Measurements from ENCODE around the gene RTP1. TPM values are rescaled to one million over a fixed set of nuclear protein-coding genes. Genes with fewer than 3 reads are reported as not detected.
"Not testable (repeated sequence)": the region's sequence is repeated elsewhere in the genome, so short reads cannot be mapped to it uniquely, and the experiment has no call there.

The RTP1 gene
- total RNA-seq, 1 experiment from 2014 or later, result not detected

DNA sequence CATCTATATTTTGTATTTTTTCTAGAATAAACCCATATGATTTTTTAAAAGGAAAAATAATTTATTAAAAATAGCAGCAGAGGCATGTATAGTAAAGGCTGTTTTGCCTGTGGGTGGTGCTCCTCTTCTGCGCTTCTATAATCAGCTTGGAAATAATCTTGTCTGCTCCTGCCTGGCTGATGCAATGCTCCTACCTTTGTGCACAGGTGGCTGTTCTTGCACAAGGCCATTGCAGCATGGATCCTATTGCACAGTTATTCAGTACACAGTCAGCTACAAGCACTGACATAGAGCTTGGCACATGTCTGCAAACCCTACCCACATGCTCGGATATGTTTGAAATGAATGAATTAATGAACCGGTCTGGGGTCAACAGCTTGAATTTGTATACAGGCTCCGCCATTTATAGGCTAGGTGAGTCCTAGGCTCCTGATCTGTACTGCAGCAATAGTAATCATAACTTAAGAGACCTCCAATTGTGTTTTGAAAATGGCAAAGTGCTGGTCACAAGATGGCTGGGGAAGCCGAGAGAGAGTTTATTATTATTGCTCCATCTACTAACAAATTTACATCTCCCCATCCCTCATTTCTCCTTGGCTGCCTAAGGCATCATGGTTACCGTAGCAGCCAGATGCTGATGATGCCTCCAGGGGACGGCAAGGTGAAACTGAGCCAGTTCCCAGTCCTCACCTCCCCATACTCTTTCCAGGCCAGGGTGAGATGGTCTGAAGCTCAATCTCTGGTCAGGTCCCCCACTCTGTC, 532 bp upstream of the RTP1 start:
- DNase-seq (ENCODE audit: extremely low read depth, low read depth), result no peak

GRCh38 chr3:187198490-187198889, 1.2 kb downstream of the RTP1 start:
- no peak for DNase-seq (ENCODE audit: extremely low read depth, low read depth)

- not testable (repeated sequence) for DNase-seq (ENCODE audit: extremely low read depth, low read depth)
Measured at GRCh38 chr3:187199463-187200050, 2.3 kb downstream of the RTP1 start.

GRCh38 chr3:187205683-187206082, 8.4 kb downstream of the RTP1 start:
- DNase-seq (ENCODE audit: extremely low read depth, low read depth), result no peak

GRCh38 chr3:187207062-187207461, 9.8 kb downstream of the RTP1 start:
- no peak for DNase-seq (ENCODE audit: extremely low read depth, low read depth)

- DNase-seq (ENCODE audit: extremely low read depth, low read depth), result no peak
Measured at GRCh38 chr3:187207624-187208023, 10.3 kb downstream of the RTP1 start.

DNA sequence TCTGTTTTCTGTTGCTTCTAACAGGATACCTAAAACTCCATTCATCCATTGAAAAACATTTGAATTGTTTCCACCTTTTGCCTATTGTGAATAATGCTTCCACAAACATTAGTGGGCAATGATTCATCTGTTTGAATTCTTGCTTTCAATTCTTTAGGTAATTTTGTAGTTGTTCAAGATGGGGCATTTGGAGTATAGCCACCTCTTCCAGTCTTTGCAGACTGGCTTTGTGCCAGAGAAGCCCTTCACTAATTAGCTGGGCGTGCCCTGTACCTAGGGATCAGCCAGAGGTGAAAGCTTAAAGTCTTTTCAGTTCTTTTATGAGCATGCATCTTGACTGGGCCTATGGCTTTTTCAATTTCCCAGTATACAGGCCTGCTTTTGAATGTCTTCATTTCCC, 10.9 kb downstream of the RTP1 start:
- no peak for DNase-seq (ENCODE audit: extremely low read depth, low read depth)

DNA sequence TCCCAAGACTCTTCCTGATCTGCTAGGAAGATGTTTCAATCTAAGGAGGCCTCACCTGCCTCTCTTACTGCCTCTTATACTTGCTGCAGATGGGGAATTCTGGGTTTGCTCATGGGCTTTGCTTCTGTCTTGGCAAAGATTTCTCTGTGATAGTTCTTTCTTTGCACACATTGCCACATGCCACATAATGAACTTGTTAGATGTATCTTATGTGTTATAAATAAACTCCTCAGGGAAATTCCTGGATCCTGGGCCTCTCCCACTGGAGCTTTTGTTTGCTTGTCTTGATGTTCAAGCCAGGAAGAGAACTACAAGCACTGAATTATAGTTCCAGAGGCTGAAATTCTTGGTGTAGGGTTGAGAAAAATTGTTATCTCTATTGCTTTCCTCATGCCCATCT, 12.2 kb downstream of the RTP1 start:
- DNase-seq (ENCODE audit: extremely low read depth, low read depth), result no peak

DNA sequence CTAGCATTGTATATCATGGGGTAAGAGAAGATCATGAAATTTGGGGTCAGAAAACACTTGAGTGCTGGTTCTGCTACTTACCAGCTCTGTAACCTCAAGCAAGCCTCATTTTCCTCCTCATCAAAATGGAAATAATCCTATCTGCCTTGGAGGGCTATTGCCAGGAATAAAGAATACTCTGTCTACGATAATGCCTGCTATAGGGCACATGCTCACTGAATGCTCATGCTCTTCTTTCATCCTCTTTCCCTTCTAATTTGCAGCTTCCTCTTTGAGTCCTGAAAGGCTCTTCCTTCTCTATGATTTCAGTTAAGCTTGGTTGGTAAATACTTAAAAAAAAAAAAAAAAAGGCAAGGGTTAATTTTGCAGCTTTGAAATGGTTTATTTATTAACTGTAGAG, 12.8 kb downstream of the RTP1 start:
- no peak for DNase-seq (ENCODE audit: extremely low read depth, low read depth)

- no peak for DNase-seq (ENCODE audit: extremely low read depth, low read depth)
Measured at GRCh38 chr3:187210545-187211327, 13.4 kb downstream of the RTP1 start.

GRCh38 chr3:187211532-187212195, 14.4 kb downstream of the RTP1 start:
- no peak for DNase-seq (ENCODE audit: extremely low read depth, low read depth)

DNA sequence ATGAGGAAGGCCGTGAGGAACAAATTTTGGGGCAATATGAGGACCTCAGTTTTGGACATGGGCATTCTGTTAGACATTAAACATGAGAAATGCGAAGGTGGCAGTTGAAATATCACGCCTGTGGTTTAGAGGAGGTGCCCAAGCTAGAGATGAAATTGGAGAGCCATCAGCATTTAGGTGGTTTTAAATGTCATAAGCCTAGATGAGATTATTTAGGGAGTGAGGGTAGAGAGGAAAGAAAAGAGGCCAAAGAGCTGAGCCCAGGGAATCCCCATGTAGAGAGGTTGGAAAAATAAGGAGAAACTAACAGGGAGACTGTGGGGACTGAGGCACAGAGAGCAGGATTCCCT, 14.9 kb downstream of the RTP1 start:
- no peak for DNase-seq (ENCODE audit: extremely low read depth, low read depth)

- no peak for DNase-seq (ENCODE audit: extremely low read depth, low read depth)
Measured at GRCh38 chr3:187212705-187213104, 15.4 kb downstream of the RTP1 start.

GRCh38 chr3:187213616-187214015, 16.3 kb downstream of the RTP1 start:
- no peak for DNase-seq (ENCODE audit: extremely low read depth, low read depth)

GRCh38 chr3:187215460-187215859, 18.2 kb downstream of the RTP1 start:
- DNase-seq (ENCODE audit: extremely low read depth, low read depth), result no peak

GRCh38 chr3:187222801-187223200, 25.5 kb downstream of the RTP1 start:
- DNase-seq (ENCODE audit: extremely low read depth, low read depth), result no peak

DNA sequence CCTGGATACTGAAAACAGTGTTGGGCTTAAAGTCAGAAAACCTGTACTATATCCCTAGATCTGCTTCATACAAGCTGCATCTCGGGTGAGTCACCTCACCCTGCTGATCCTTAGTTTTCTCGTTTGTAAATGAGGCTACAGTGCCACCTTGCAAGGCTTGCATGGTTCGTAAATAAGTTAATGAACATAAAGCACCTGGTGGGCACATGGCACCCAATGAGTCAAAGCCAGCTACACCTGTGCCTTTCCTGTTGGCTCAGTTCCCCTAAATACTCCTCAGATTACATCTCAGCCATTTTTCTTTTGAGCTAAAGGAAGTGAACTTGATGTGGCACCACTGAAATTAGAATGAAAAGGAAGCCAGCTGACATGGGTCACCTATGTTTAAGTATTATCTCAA, 26.5 kb downstream of the RTP1 start:
- no peak for DNase-seq (ENCODE audit: extremely low read depth, low read depth)

DNA sequence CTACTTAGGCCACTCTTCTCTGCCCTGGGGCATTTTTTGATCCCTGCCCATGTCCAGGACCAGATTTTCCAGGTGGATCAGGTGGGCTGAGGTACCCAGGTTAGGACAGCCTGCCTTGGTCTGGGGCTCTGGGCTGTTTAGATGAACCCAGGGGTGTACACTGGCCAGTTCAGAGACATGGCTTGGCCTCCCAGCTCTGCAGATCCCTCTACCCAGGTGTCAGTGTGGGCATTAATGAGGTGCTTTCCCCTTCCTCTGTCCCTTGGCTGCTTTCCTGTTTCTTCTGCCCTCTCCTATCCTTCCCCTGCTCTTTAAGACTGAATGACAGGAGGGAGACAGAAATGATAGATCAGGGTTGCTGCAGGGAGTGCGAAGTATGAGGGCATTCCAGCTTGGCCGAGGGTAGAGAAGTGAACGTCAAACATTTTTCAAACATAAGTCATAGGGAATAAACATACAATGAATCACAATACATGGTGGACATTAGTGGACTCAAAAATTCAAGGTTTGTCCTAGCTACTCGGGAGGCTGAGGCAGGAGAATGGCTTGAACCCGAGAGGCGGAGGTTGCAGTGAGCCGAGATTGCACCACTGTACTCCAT, 30.5 kb downstream of the RTP1 start:
- DNase-seq (ENCODE audit: extremely low read depth, low read depth), result no peak

DNA sequence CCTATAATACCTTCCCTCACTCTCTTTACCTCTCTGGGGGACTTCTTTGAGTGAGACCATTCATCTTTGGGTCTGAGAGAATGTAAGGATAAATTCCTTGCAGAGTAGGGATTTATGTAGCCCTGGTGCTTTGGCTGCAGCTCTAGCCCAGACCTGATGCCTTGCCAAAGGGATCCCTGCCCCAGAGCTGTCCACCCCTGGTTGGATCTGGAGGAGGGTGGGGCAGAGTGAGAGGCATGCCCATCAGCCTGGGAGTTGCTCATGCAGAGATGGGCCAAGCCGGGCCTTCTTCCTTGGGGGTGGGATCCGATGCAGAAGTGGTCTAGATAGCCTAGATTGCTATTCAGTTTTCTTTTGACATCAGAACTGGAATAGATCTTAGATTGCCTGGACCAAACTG, 31.5 kb downstream of the RTP1 start:
- no peak for DNase-seq (ENCODE audit: extremely low read depth, low read depth)

DNA sequence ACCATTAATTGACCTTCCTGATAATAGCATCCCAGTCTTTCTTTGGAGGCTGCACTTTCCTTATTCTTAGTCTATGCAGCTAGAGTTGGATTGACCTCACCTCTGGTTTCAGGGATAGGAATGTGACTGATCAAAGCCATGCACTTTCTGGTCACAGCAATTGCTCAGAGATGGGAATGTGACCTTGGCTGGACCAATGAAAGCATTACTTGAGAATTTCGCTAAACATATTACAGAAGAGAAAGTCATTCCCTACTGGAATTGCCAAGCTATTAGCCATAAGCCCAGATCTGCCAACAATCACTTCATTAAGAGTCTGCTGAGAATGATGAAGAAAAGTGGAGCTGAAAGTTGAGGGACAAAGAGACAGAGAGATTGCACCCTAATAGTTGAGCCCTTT, 32.7 kb downstream of the RTP1 start:
- DNase-seq (ENCODE audit: extremely low read depth, low read depth), result no peak

DNA sequence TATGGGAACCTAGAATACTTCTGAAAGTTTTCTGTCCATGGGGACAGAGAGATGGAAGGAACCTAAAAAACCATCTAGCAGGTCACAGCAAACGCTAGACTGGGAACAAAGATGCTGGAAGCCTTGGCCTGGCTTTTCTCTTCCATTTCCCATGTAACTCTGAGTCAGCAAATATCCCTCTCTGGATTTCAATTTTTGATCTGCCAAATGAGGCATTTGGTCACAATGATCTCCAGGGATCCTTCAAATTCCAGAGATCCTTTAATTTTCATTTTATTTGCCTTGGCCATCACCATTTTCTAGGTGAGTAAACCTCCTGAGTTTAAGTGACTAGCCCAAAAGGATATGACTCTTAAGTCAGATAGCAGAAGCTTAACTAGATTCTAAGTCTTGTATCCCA, 39.7 kb downstream of the RTP1 start:
- DNase-seq (ENCODE audit: extremely low read depth, low read depth), result no peak

Measured in NCI-H460 (cell line).